Measurements from ENCODE around the gene ZSWIM1. TPM values are rescaled to one million over a fixed set of nuclear protein-coding genes. Genes with fewer than 3 reads are reported as not detected.
A peak's percentile ranks its signal among the peaks of the same experiment; 100 is the strongest.

Gene ZSWIM1
- total and polyA plus RNA-seq, 2 of the 13 experiments (the other 11 are each of a cell fraction or from before 2014, with no cell fraction given), result 9.5 to 11.7 TPM

DNA sequence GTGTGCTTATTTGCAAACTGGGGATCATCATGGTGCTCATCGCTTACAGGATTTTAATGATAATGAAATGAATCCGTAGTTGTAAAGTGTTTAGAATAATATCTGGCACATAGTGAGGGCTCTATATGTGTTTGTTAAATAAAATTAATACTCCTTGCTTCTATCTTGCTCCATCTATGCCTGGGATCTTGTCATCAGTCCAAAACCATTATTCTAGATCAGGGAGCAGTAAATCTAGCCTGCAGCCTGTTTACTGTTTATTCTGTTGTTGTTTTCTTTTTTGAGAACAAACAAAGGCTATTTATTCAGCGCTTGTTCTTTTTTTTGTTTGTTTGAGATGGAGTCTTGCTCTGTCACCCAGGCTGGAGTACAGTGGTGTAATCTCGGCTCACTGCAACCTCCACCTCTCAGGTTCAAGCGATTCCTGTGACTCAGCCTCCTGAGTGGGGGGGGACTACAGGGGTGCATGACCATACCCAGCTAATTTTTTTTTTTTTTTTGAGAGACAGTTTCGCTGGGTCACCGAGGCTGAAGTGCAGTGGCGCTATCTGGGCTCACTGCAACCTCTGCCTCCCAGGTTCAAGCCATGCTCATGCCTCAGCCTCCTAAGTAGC, 32.0 kb upstream of the ZSWIM1 start:
- ATAC-seq, result no peak
- H3K27me3 ChIP-seq (ENCODE audit: control insufficient read depth in 1 of 2, insufficient read depth in 2 of 2, low read length in 2 of 2), result no peaks in the 10 kb centered on the region
- no peaks in the 10 kb centered on the region for H4K20me1 ChIP-seq (ENCODE audit: insufficient read depth, low read length)
- TF ChIP-seq NBN (conservative IDR thresholded peaks at IDR 0.05), result no peak
- no peak overlapping the region for H3K4me3 ChIP-seq (replicated peaks in 1 of 3; ENCODE audit: insufficient read depth in 1 of 3, low read depth in 2 of 3, low read length in 3 of 3)
- no peak overlapping the region for H3K9ac ChIP-seq (ENCODE audit: insufficient read depth, low read depth, low read length)
- no peak overlapping the region for H2AFZ ChIP-seq (ENCODE audit: low read length)
- no peaks in the 10 kb centered on the region for H3K79me2 ChIP-seq (ENCODE audit: insufficient read depth, low read length)
- intact Hi-C loops (cut with micrococcal nuclease; ENCODE audit: unreplicated experiment), result no loop called here
- CTCF ChIA-PET (ENCODE audit: low intra/inter-chr PET ratio, low total read pairs), result no interaction called here
- H3K4me2 ChIP-seq (ENCODE audit: low read depth, low read length), result no peak overlapping the region
- BruUV-seq (replicated peaks), result no TSS peak
- H3K9me3 ChIP-seq (ENCODE audit: low read length), result no peaks in the 10 kb centered on the region
- peaks cover 11 to 19% of the 10 kb centered on the region in 2 experiments for H3K36me3 ChIP-seq (replicated peaks in 1 of 2; ENCODE audit: control insufficient read depth in 1 of 2, insufficient read depth in 2 of 2, low read length in 2 of 2)
- peaks cover 4% of the 10 kb centered on the region; the same call in 1 of the 2 replicates for H3K4me1 ChIP-seq (ENCODE audit: insufficient read depth, low read length)
- POLR2A ChIA-PET, result interaction anchor here (0.8 to 2.0 kb wide), 2 partner anchors 10 to 121 kb away, joined by 3 to 6 read pairs; no protein-coding TSS in a partner anchor
- in situ Hi-C loops (cut with HindIII; ENCODE audit: extremely low pct_ligation_motif_present, low pct_unique_long_range_greater_than_20kb), result no loop called here
- FAIRE-seq, result no peak
- H3K27ac ChIP-seq (ENCODE audit: extremely low read length, insufficient read depth, low read length), result no peak overlapping the region
- no peak for DNase-seq (ENCODE audit: low spot score)
- WGBS (ENCODE audit: low lambda C conversion rate), result 93% methylated on average over 8 of the region's 8 CpGs

DNA sequence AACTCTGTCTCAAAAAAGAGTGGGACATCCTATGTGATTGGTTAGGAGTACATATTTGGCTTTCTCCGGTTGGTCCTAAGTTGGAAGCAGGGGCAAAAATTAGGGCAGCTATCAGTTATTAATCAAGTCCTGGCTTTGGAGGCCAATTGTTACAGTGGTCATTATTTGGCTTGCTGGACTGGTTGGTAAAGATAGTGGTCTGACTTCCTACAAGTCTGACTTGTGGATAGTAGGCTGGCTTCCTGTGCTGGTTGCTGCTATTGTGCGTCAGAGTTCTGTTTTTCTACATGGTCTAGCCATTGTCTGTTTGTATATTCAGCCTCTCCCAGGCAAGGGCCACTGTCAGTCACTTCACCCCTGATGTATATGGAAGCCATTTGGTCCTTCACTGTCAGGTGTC, 30.8 kb upstream of the ZSWIM1 start:
- no peaks in the 10 kb centered on the region for H4K20me1 ChIP-seq (ENCODE audit: insufficient read depth, low read length)
- CTCF ChIA-PET (ENCODE audit: low intra/inter-chr PET ratio, low total read pairs), result no interaction called here
- no peak overlapping the region for H3K4me2 ChIP-seq (ENCODE audit: low read depth, low read length)
- in situ Hi-C loops (cut with HindIII; ENCODE audit: extremely low pct_ligation_motif_present, low pct_unique_long_range_greater_than_20kb) (no loop called here), intact Hi-C loops (cut with micrococcal nuclease; ENCODE audit: unreplicated experiment) (no loop called here)
- FAIRE-seq (no peak), ATAC-seq (no peak), DNase-seq (ENCODE audit: low spot score) (no peak)
- H3K4me1 ChIP-seq (ENCODE audit: insufficient read depth, low read length), result peaks cover 4% of the 10 kb centered on the region; the same call in 1 of the 2 replicates
- 100% methylated on average over 2 of the region's 2 CpGs for WGBS (ENCODE audit: low lambda C conversion rate)
- H2AFZ ChIP-seq (ENCODE audit: low read length), result no peak overlapping the region
- peak; percentile 98 for TF ChIP-seq ZNF792 (CRISPR knock-in tag; IDR thresholded peaks at IDR 0.05)
- TF ChIP-seq, protein P1, sequence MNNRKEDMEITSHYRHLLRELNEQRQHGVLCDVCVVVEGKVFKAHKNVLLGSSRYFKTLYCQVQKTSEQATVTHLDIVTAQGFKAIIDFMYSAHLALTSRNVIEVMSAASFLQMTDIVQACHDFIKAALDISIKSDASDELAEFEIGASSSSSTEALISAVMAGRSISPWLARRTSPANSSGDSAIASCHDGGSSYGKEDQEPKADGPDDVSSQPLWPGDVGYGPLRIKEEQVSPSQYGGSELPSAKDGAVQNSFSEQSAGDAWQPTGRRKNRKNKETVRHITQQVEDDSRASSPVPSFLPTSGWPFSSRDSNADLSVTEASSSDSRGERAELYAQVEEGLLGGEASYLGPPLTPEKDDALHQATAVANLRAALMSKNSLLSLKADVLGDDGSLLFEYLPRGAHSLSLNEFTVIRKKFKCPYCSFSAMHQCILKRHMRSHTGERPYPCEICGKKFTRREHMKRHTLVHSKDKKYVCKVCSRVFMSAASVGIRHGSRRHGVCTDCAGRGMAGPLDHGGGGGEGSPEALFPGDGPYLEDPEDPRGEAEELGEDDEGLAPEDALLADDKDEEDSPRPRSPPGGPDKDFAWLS (CRISPR knock-in tag; IDR thresholded peaks at IDR 0.05; ENCODE audit: borderline replicate concordance), result no peak
- no peaks in the 10 kb centered on the region for H3K9me3 ChIP-seq (ENCODE audit: low read length)
- H3K4me3 ChIP-seq (replicated peaks in 1 of 3; ENCODE audit: insufficient read depth in 1 of 3, low read depth in 2 of 3, low read length in 3 of 3), result no peak overlapping the region
- no TSS peak for BruUV-seq (replicated peaks)
- H3K27ac ChIP-seq (ENCODE audit: extremely low read length, insufficient read depth, low read length), result no peak overlapping the region
- no peak overlapping the region for H3K9ac ChIP-seq (ENCODE audit: insufficient read depth, low read depth, low read length)
- H3K36me3 ChIP-seq (replicated peaks in 1 of 2; ENCODE audit: control insufficient read depth in 1 of 2, insufficient read depth in 2 of 2, low read length in 2 of 2), result peaks cover 7 to 11% of the 10 kb centered on the region in 2 experiments; a peak in 4 of 5 replicates
- H3K79me2 ChIP-seq (ENCODE audit: insufficient read depth, low read length), result no peaks in the 10 kb centered on the region
- no peaks in the 10 kb centered on the region for H3K27me3 ChIP-seq (ENCODE audit: control insufficient read depth in 1 of 2, insufficient read depth in 2 of 2, low read length in 2 of 2)
- POLR2A ChIA-PET, result interaction anchor here (2.0 kb wide), 1 partner anchor 11 kb away, joined by 6 read pairs; no protein-coding TSS in a partner anchor
